GM19438 (cell line): ENCODE data around the gene CNTNAP2.

Experiments
- ATAC-seq: cut with Tn5 transposase; IDR thresholded peaks from one replicate; pipeline ENCODE4 v1.9.1; 2021; ENCODE audit warnings: low read depth; ENCODE audit not compliant: unreplicated experiment

The CNTNAP2 gene

GRCh38 chr7:146116521-146117222 is at the start of gene CNTNAP2:
CNTNAP2 (plus strand) TSS chr7:146116801; CDS start chr7:146116877, 76 bp downstream.
- no peak for ATAC-seq

DNA sequence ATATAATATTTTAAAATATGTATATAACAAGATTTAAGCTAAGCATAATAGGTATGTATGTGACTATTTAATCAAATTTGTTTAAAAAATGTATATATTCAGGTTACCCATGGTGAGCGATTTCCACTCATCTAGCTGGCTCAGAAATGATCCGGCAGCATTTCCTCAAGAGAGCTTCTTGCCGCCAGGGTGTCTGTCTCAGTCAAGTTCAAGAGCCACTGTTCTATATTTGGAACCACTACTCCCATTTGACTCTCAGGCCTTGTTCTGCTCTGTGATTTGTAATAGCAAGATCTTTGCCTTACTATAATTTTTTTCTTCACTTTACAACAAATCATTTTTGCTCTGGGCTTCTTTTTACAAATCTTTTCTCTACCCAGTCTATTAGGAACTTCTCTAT is 48.7 kb upstream of the CNTNAP2 start:
- ATAC-seq, result no peak

GRCh38 chr7:146074195-146074765 is 42.3 kb upstream of the CNTNAP2 start:
- no peak for ATAC-seq

- no peak for ATAC-seq
Measured at GRCh38 chr7:146076344-146076743, 40.3 kb upstream of the CNTNAP2 start.

- ATAC-seq, result no peak
Measured at GRCh38 chr7:146084086-146084485, 32.5 kb upstream of the CNTNAP2 start.

DNA sequence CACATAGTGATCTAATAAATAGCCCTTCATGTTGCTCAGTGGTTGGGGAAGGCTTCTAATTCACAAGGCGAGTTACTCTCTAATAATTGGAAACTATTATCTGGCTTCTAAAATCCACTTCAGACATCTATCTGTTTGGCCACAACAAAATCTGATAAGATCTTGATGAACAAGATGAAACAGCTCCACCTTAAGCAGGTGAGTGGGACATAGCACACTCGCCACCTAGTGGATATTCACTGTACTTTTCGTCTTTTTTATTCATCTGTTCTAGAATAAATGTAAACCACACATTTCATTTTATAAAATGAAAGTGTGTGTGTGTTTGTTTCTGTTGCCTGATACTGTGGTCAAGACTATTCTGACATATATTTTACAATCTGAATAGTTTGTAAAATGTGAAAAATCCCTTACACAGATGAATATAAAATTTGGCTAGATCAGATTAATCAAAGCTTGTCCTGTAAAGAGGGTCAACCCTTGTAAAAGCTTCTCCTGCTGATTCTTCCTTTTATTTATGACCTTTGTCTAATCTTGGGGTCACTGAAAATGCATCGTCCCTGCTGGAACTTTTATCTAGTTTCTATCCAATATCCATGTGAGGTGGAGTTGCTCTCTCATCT is 26.5 kb upstream of the CNTNAP2 start:
- ATAC-seq, result no peak

GRCh38 chr7:146094356-146094755 is 22.2 kb upstream of the CNTNAP2 start:
- ATAC-seq, result no peak

DNA sequence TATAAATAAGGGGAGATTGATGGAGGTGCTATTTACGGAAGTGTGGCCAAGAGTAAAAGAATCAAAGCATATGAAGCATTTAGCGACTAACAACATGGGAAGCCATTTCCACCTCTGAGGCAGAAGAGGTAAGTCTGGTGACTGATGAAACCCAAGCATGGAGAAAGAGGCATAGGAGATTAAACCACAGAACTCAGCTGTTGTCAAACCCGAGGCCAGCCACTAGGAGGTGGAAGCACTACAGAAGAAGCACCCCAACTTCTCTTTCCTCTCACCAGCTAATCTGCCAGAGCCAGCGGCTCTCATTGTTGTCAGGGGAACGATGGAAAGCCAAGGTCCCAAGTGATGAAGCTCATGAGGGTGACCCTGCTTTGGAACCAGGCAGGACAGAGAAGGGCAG is 19.6 kb upstream of the CNTNAP2 start:
- no peak for ATAC-seq

- ATAC-seq, result no peak
Measured at GRCh38 chr7:146106319-146106718, 10.3 kb upstream of the CNTNAP2 start.

GRCh38 chr7:146112755-146113154 is 3.8 kb upstream of the CNTNAP2 start:
- no peak for ATAC-seq

DNA sequence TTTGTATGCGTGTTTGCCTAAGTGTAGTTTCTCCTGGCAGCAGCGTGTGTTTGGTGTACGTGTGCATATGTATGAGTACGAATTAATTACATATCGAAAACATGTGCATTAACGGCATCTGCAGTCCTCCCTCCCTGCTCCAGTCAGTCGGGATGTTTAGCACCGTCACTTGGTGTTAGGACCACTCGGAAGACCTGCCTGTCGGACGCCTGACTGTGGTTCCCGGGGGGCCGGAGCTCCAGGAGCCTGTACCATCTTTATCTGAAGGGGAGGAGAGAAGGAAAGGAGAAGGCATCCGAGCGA is 1.1 kb upstream of the CNTNAP2 start:
- ATAC-seq, result peak; percentile 28

DNA sequence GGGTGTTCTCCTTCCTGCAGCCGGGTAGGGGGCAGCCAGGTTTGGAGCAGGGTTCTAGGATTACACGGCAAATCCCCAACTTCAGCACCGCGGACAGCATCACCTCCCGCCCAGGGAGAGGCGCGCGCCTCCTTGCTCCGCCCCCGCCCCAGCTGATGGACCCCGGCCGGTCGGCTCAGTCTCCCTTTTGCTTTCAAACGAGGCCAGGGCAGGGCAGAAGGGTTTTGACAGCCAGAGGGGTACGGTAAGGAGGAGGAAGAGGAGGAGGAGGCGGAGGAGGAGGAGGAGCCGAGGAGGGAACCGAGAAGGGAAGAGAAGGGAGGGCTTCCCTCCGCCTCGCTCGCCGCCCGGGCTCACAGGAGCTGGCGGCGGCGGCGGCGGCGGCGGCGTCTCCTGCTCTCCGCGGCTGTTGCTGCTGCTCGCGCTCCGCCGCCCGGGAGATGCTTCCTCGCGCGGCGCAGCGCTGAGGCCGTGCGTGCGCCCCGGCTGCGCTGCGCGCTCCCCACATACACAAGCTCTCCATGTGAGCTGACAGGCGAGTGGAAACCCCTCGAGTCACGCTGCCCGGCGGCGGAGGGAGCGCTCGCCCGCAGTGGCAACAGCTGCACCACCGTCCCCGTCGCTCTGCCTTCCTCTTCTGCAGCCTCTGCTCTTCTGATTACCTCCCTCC is 615 bp upstream of the CNTNAP2 start:
- ATAC-seq, result peak; percentile 73

DNA sequence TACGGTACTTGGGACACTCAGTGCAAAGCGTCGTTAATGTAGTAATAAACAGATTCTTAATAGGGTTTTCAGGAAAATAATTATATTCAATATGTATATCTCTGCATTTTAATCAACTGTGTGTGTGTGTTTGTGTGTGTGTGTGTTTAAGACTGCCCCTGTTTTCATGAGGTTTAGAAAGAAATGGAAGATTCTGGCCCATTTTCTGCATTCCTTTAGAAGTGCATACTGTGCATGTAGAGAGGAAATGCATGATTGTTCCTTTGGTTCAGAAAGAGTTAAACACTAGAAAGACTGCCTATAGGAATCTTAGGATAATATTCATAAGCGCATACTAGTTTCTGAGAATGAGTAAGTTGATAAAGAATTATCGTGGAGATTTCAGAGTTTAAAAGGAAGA is 975 bp downstream of the CNTNAP2 start:
- ATAC-seq, result no peak

GRCh38 chr7:146119002-146119401 is 2.4 kb downstream of the CNTNAP2 start:
- ATAC-seq, result no peak

DNA sequence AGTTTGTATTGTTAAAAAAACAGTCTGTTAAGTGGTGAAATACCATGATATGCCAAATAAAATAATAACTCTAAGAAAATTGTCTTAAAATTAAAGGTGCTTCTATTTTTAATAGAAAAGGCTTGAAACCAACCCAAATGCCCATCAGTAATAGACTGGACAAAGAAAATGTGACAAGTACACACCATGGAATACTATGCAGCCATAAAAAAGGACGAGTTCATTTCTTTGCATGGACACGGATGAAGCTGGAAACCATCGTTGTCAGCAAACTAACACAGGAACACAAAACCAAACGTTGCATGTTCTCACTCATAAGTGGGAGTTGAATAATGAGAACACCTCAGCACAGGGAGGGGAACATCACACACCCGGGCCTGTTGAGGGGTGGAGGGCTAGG is 7.1 kb downstream of the CNTNAP2 start:
- ATAC-seq, result no peak

DNA sequence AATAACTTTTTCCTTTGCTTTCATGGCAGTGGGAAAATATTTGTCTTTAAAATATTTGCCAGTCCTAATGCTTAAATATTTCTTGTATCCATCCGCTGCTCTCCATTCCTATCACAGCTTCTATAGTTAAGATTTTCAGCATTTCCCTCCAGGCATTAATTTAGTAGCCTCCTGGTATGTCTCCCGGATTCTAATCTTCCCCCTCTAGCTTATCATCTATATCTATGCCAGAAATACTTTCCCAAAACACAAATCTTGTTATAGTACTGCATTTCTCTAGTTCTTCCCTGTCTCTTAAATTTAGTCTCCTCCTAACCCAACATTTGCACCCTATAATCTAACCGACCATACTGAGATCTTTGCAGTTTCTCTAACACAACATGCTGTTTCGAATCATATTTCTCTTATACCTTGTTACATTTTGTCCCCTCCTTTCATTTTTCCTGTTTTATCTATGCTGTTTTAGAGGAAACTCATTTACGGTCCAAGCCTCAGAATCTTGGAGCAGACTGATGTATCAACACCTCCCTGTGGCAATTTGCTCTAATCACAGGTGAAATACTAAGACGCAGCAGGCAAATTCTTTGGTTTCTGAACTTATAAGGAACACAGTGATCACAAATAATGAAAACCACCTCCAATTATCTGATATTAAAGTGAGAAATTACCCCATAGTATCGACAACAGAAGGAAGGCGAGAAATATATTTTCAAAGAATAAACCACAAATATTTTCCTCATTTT is 10.3 kb downstream of the CNTNAP2 start:
- ATAC-seq, result no peak

DNA sequence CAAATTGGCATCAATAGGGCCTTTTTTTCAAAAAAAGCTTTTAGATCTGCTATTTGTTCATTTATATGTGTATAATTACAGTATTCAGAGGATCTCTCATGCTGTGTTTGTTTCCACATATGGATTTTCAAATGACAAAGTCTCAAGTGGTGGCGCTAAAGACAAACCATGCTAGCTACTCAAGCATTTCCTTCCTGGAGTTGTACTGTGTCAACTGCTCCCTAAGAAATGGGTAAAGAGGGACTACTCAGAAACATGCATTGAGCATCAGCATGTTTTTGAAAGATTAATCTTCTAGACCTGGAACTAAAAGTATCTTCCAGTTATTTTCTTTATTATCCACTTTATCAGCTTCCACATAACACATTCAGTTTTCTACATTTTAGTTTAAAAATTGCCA is 12.7 kb downstream of the CNTNAP2 start:
- no peak for ATAC-seq

- ATAC-seq, result no peak
Measured at GRCh38 chr7:146129997-146130396, 13.4 kb downstream of the CNTNAP2 start.

- ATAC-seq, result no peak
Measured at GRCh38 chr7:146131701-146132100, 15.1 kb downstream of the CNTNAP2 start.

- no peak for ATAC-seq
Measured at GRCh38 chr7:146136357-146136875, 19.8 kb downstream of the CNTNAP2 start.

- ATAC-seq, result no peak
Measured at GRCh38 chr7:146138926-146139325, 22.3 kb downstream of the CNTNAP2 start.
